ENCODE results near the gene PTPN3.

PTPN3 gene

GRCh38 chr9:109427886-109428285, 70.2 kb downstream of the PTPN3 start:
- FAIRE-seq (no peak), DNase-seq (ENCODE audit: low spot score) (no peak)

DNA sequence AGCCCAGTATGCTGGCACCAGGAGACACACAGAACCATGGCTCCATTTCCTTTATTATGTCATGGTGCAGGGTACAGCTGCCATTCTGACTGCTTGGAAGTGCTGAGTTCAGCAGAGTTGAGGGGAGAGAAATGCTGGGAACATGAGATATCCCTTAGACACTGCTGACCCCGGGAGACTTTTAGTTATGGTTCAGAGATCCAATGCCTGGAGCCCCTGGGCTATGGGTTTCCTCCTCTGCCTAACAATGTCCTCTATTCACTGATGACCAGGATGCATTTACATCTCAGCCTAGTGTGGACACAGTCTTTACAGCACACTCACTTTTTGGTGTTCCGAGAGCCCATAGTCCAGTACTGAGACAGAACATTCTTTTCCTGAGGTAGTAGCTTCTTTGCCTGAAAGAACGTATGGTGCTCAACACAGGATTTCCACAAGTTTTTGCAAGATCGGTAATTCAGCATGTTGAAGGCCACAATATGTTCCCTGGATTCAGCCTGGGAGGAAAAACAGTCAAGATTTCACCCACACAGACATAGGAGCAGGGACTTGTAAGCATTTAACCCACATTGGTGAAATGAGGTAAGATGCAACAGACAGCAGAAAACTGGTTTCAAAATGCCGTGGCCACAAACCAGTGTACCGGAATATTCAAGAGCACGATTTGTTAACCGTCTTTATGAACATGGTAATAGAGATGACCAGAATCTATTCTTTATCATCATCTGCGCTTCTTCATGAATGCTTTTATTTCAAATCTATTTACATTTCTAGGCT, 71.3 kb downstream of the PTPN3 start:
- DNase-seq (ENCODE audit: low spot score) = no peak
- FAIRE-seq = no peak

DNA sequence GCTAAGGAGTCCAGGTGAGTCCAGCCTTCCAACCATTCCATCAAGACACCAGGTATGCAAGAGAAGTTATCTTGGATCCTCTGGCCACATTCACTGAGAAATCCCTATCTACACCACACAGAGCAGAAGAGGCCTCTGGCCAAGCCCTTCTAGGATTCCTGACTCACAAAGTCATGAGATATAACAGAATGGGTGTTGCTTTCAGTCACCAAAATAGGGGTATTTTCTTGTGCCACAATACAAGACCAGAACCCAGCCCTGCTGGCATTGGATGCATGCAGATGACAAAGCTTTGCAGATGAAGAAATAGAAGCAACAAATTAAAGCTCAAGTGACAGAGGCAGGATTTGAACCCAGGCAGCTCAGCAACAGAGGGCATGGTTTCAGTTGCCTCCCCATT, 73.5 kb downstream of the PTPN3 start:
- DNase-seq (ENCODE audit: low spot score) (no peak), FAIRE-seq (no peak)

GRCh38 chr9:109423877-109424276, 74.2 kb downstream of the PTPN3 start:
- DNase-seq (ENCODE audit: low spot score) (no peak), FAIRE-seq (no peak)

- DNase-seq (ENCODE audit: low spot score) (no peak), FAIRE-seq (no peak)
These were observed 75.5 kb downstream of the PTPN3 start for GRCh38 chr9:109422641-109423040.

GRCh38 chr9:109421026-109421970, 76.8 kb downstream of the PTPN3 start:
- FAIRE-seq (no peak), DNase-seq (ENCODE audit: low spot score) (no peak)

- FAIRE-seq = no peak
These were observed 78.6 kb downstream of the PTPN3 start for GRCh38 chr9:109419531-109419930.

GRCh38 chr9:109418827-109419226, 79.3 kb downstream of the PTPN3 start:
- no peak for FAIRE-seq
- DNase-seq (ENCODE audit: low spot score) = no peak

More at GRCh38 chr9:109419531-109419930, 78.6 kb downstream of the PTPN3 start:
- DNase-seq (ENCODE audit: low spot score) = no peak

GRCh38 chr9:109417585-109418544, 80.2 kb downstream of the PTPN3 start:
- FAIRE-seq (no peak), DNase-seq (ENCODE audit: low spot score) (no peak)

DNA sequence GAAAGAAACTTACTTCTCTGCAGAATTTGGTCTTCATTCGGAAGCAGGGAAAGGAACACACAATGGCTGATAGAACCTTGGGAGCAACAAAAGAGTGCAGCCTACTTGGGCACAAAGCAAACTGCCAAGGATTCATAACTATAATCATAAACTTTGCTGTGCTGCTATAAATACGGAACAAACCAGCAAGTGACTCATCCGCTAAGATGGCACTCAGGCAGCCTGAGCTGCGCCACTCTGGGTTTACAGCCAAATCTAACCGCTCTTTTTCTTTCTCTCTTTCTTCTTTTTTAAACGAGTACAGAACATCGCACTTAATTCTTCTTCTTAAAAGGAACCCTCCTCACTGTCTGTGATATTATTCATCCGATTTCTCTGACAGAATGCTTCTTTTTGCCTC, 81.1 kb downstream of the PTPN3 start:
- DNase-seq (ENCODE audit: low spot score) (no peak), FAIRE-seq (no peak)

DNA sequence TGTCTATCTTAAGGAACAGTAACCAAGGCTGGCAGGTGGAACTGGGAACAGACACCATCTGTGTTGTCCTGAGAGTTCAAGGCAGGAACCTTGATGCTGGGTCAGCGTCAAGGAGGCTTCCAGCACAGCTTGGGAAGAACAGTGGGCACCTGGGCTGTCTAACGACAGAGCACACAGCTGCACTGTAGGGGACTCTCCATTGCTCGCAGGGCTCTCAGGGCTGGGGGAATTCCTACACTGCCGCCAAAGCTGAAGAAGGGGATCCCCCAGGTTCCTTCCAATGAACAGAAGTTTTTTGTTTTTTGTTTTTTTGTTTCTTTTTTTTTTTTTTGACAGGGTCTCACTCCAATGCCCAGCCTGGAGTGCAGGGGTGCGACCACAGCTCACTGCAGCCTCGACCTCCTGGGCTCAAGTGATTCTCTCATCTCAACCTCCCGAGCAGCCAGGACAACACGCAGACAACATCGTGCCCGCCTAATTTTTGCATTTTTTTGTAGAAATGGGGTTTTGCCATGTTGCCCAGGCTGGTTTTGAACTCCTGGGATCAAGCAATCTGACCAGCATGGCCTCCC, 81.9 kb downstream of the PTPN3 start:
- no peak for FAIRE-seq
- DNase-seq (ENCODE audit: low spot score) = no peak

DNA sequence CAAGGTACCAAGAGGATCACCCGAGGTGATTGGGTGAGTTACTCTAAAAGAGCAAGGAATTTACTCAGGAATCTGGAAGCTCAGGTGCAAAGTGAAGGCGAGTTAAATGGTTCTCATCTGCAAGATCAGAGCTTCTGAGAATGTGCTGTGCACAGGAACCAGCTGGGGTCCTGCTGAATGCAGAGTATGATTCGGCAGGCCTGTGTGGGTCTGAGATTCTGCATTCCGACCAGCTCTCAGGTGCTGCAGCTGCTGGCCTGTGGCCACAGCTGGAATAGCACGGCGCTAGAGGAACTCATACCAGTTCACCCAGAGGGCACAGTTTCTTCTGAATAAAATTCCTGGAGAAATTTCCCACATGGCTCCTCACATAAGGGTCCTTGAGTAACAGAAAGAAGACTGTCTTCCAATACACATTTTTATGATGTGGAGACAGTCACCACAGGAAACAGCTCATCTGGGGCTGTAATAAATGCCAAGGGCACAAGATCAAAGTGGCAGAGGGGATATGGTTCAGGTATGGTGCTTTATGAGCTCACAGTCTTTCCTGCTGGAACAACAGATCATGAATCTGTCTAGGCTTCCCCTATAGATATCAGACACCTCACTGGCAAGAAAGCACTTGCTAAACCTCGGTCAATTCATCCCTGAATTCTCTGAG, 83.9 kb downstream of the PTPN3 start:
- no peak for DNase-seq (ENCODE audit: low spot score)
- FAIRE-seq = no peak

GRCh38 chr9:109411798-109412352, 86.2 kb downstream of the PTPN3 start:
- FAIRE-seq = no peak
- DNase-seq (ENCODE audit: low spot score) = peak; percentile 11

DNA sequence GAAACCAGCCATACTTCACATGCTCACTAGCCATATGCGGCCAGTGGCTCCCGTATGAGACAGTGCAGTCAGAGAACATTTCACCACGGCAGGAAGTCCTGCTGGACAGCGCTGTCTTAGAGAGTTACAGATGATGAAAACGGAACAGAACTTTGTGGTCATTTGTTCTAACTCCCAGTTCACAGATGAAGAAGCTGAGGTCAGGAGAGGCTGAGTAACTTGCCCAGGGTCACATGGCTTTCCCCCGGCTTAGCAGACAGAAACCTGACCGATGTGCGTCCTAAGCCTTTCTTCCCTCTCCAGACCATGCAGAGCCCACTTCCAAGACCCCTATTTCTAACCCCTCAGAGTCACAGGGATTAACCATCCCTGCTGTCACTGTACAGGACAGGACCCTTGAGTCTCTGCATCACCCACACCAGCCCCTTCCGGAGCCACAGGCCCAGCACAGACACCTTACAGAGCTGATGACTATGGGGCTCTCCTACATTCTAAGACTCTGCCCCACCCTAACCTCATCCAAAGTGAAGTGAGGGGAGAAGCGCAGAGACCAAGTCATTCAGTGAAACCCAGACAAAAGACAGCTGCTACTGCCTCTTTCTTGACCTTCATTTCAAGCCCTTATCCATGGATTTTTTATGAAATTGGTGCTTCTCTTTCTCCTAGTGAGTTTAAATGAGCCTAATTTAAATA, 86.9 kb downstream of the PTPN3 start:
- DNase-seq (ENCODE audit: low spot score) = no peak
- FAIRE-seq = no peak

DNA sequence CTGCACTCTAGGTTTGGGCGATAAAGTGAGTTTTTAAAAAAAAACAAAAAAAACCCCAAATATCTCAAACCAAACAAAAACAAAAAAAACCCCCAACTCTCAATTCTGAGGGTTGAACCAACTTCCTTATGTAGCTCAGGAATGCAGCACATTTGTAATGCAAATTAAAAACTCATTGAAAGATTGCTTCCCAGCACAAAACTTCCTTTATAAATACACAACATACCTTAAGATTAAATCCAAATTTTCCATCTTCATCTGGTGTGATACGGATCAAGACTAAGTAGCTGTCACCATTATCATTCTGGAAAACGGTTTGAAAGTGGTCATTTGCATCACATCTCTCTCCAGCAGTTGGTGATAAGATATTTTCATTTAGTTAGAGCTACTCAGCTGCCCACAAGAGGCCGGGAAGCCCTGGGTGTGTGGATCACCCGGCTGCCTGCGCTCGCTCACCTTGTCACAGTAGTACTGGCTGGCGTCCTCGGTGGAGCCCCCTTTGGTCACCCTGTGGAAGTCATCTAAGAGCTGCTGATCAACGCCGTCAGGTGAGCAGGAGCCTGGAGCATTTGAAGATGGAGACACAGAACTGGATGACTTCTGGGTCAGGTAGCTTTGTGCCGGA, 88.2 kb downstream of the PTPN3 start:
- DNase-seq (ENCODE audit: low spot score) (no peak), FAIRE-seq (no peak)

- no peak for FAIRE-seq
- DNase-seq (ENCODE audit: low spot score) = no peak
These were observed 89.2 kb downstream of the PTPN3 start for GRCh38 chr9:109408759-109409462.

- no peak for FAIRE-seq
These were observed 94.3 kb downstream of the PTPN3 start for GRCh38 chr9:109403766-109404320.

DNA sequence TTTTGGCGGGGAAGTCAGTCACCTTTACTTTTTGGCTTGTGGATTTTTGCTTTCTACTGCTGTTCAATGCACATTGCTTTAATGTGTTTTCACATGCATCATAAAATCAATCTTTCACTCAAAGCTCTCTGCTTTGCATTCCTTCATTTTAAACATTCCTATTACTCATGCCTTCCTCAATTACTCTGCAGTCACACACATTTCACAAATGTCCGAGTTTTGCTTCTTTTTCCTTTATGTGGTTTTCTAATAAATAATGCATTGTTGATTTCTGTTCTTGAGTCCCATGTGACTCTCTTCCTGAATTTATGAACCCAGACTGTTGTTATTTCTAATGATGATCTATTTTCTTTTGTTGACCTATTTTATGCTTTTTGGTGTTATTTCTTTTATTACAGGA, 95.0 kb downstream of the PTPN3 start:
- DNase-seq (ENCODE audit: low spot score) = no peak
- FAIRE-seq = no peak

More at GRCh38 chr9:109403766-109404320, 94.3 kb downstream of the PTPN3 start:
- no peak for DNase-seq (ENCODE audit: low spot score)
